GM10248 (cell line): ENCODE measurements around the gene AOPEP.

ENCODE experiments used
- CTCF ChIA-PET: fragments of 300-600 bp; sonication (Branson Sonifier 250); formaldehyde crosslinking; extraction: SDS; loops from one replicate; lab custom pipeline; 2021; ENCODE audit warnings: antibody characterized with exemption; lab: Yijun Ruan, JAX
- POLR2A ChIA-PET: fragments of 350-650 bp; sonication (Branson Sonifier 250); formaldehyde crosslinking; extraction: SDS; loops from one replicate; lab custom pipeline; 2020; ENCODE audit warnings: antibody characterized with exemption; lab: Yijun Ruan, JAX
- DNase-seq: peaks from one replicate; pipeline ENCODE4 v3.0.0; 2012; ENCODE audit errors: extremely low spot score
- CTCF ChIP-seq: IDR thresholded peaks from 2 replicates; pipeline ENCODE4 v1.5.1; 2012; ENCODE audit warnings: mild to moderate bottlenecking, low read depth; ENCODE audit errors: extremely low read depth, missing control alignments, control extremely low read depth

Gene AOPEP

DNA sequence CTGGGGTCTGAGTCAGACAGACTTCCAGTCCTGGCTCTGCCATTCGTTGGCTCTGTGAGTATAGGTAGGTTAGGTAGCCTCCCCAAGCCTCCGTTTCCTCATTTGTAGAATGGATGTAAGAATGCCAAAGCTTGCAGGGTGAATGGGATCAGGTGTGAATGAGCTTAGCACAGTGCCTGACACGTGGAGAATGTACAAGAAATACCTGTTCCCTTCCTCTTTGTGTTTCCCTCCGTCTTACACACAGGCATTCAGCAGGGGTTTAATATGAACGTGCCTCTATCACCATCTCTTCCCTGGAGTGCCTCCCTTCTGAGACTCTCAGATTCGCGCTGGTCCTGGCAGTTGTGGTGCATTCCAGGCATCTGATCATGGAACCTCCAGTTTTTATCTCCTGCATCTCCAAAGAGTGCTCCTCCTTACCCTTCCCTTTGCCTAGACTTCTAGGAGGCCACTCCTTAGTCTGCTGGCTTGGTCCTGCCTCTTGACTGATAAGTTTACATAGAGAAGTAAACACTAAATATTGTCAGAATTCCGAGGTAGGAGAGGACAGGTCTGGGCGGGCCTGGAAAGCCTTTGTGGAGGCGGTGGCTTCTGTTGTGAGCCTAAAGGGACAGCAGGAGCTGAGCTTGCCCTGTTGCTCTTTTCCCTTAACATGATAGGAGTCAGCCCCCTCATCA lies 199.4 kb downstream of the AOPEP start:
- POLR2A ChIA-PET, result no interaction called here
- no peak for DNase-seq
- CTCF ChIA-PET, result interaction anchor here (1.2 to 1.3 kb wide), 3 partner anchors 8 to 202 kb away, joined by 3 read pairs; no protein-coding TSS in a partner anchor
- TF ChIP-seq CTCF, result no peak

GRCh38 chr9:94926431-94926800 lies 199.9 kb downstream of the AOPEP start:
- no peak for DNase-seq
- no peak for TF ChIP-seq CTCF
- CTCF ChIA-PET, result no interaction called here
- POLR2A ChIA-PET, result no interaction called here

DNA sequence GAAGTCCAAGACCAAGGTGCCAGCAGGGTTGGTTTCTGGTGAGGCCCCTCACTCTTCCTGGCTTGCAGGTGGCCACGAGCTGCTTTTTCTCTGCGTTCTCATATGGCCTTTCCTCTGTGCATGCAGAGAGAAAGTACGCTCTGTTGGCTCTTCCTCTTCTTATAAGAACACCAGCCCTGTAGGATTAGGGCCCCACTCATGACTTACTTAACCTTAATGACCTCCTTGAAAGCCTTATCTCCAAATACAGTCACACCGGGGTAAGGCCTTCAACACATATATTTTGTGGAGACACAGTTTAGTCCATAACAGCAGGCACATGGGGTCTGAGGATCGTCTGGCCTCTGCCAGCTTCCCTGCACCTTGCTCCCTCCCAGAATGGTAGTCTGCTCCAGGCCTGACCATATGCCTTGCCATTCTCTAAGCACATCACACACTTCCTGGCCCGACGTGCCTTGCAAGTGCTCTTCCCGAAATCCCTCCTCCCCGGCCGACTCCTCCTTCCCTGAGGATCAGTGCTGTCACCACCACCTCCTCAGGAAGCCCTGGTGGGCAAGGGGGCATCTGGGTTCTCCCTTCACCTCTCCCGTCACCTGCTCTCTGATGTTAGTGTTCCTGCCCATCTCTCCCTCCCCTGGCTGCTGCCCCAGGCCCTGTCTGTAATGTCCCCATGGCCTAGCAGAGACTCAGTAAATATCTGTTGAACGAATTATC lies 200.7 kb downstream of the AOPEP start:
- POLR2A ChIA-PET, result no interaction called here
- CTCF ChIA-PET, result no interaction called here
- no peak for TF ChIP-seq CTCF
- no peak for DNase-seq

GRCh38 chr9:94927762-94928670 lies 201.5 kb downstream of the AOPEP start:
- no peak for DNase-seq
- no peak for TF ChIP-seq CTCF
- ChIA-PET POLR2A (no interaction called here), CTCF (interaction anchor here (1.2 kb wide), 1 partner anchor 11 kb away, joined by 3 read pairs; no protein-coding TSS in a partner anchor)

DNA sequence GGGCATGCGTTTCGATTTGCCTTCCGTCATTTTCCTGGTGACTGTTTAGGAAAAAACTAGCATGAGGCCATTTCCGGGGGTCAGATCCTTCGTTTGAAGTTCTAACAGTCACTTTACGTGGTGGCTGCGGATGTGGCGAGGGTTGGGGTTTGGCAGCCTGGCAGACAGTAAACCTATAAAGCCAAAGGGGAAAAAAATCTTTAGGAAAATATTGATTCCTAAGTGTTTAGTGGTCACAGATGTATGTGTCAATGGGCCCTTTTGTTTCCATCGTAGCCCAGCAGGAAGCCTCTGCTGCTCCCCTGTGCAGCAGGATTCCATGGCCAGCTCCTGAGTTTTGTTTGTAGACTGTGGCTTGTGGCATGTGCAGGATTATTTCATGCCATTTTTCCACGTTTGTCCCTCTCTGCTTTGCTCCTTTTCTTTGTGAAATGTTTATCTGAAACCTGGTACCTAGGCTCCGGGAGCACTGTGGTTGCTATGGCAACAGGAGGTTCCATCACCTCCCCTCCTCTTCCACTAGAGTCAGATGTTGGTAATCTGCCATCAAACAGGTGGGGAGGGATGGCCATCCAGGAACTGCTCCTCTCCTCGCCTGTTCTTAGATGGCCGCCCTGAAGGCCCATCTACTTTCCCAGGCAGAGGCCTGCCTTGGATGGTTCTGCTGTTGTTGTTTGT lies 202.3 kb downstream of the AOPEP start:
- DNase-seq, result no peak
- ChIA-PET POLR2A (no interaction called here), CTCF (interaction anchor here (0.8 to 1.2 kb wide), 2 partner anchors 10 to 11 kb away, joined by 3 read pairs; no protein-coding TSS in a partner anchor)
- TF ChIP-seq CTCF, result no peak

GRCh38 chr9:94929369-94929756 lies 202.9 kb downstream of the AOPEP start:
- no peak for DNase-seq
- TF ChIP-seq CTCF, result no peak
- ChIA-PET CTCF (interaction anchor here (0.8 to 1.2 kb wide), 2 partner anchors 9 to 12 kb away, joined by 3 read pairs; no protein-coding TSS in a partner anchor), POLR2A (no interaction called here)
